Measurements from ENCODE around the gene CSF1R.
"Not testable (repeated sequence)": the region's sequence is repeated elsewhere in the genome, so short reads cannot be mapped to it uniquely, and the experiment has no call there.

The CSF1R gene

DNA sequence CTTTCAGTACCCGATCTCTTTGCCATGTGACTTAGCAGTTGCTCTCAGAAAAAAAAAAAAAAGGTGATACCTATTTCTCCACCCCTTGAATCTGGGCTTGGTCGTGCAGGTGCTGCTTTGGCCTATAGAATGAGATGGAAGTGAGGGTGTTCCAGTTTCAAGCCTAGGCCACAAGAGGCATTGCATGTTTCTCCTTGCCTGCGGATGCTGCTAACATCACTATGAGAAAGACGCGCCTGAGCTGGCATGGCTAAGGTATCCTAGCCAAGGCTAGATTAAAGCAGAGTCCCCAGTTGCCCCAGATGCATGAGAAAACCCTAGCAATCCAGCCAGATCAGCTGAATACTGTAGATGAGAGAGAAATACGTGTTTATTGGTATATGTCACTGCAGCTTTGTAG, 14.7 kb upstream of the CSF1R start:
- CTCF ChIA-PET: interaction anchor here (0.6 to 1.1 kb wide), 2 partner anchors 11 to 920 kb away, joined by 3 read pairs; no protein-coding TSS in a partner anchor
- no peak overlapping the region for H3K4me3 Mint-ChIP-seq
- no peak for DNase-seq
- H3K4me1 Mint-ChIP-seq: no peaks in the 10 kb centered on the region
- no peak overlapping the region for H3K27ac Mint-ChIP-seq
- H3K9me3 Mint-ChIP-seq: no peaks in the 10 kb centered on the region
- peaks cover 11% of the 10 kb centered on the region for H3K27me3 Mint-ChIP-seq
- H3K36me3 Mint-ChIP-seq: no peaks in the 10 kb centered on the region

DNA sequence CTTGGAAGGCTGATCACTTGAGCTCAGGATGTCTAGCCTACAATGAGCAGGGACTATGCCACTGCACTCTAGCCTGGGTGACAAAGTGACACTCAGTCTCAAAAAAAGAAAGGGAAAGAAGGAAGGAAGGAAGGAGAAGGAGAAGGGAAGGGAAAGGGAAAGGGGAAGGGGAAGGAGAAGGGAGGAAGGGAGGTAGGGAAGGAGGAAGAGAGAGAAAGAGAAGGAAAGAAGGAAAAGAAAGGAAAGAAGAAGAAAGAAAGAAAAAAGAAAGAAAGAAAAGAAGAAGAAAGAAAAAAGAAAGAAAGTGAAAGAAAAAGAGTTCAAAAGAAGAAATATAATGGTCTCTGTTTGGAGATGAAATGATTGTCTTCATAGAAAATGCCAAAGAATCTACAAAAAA, 10.8 kb upstream of the CSF1R start:
- Mint-ChIP-seq H3K36me3 (no peaks in the 10 kb centered on the region), H3K4me3 (no peak overlapping the region), H3K4me1 (no peaks in the 10 kb centered on the region), H3K27ac (no peak overlapping the region), H3K27me3 (peaks cover 20% of the 10 kb centered on the region), H3K9me3 (no peaks in the 10 kb centered on the region)
- CTCF ChIA-PET: no interaction called here
- no peak for DNase-seq

DNA sequence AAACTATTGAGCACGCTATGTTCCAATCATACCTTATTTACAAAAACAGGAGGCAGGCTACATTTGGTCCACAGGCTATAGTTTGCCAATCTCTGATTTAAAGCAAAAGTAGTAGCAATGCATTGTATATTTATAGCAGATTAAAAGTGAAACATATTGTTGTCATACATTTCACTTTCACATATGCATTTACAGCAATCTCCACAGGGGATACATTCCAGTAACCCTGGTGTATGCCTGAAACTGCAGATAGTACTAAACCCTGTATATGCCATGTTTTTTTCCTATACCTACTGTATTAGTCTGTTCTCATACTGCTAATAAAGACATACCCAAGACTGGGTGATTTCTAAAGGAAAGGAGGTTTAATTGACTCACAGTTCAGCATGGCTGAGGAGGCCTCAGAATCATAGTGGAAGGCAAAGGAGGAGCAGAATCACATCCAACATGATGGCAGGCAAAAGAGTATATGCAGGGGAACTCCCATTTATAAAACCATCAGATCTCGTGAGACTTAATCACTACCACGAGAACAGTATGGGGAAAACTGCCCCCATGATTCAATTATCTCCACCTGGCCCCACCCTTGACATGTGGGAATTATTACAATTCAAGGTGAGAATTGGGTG, 5.9 kb upstream of the CSF1R start:
- DNase-seq: no peak
- no peak overlapping the region for H3K27ac Mint-ChIP-seq
- H3K4me3 Mint-ChIP-seq: no peak overlapping the region
- H3K27me3 Mint-ChIP-seq: peaks cover 31% of the 10 kb centered on the region
- CTCF ChIA-PET: no interaction called here
- no peaks in the 10 kb centered on the region for H3K36me3 Mint-ChIP-seq
- no peaks in the 10 kb centered on the region for H3K9me3 Mint-ChIP-seq
- H3K4me1 Mint-ChIP-seq: no peaks in the 10 kb centered on the region

DNA sequence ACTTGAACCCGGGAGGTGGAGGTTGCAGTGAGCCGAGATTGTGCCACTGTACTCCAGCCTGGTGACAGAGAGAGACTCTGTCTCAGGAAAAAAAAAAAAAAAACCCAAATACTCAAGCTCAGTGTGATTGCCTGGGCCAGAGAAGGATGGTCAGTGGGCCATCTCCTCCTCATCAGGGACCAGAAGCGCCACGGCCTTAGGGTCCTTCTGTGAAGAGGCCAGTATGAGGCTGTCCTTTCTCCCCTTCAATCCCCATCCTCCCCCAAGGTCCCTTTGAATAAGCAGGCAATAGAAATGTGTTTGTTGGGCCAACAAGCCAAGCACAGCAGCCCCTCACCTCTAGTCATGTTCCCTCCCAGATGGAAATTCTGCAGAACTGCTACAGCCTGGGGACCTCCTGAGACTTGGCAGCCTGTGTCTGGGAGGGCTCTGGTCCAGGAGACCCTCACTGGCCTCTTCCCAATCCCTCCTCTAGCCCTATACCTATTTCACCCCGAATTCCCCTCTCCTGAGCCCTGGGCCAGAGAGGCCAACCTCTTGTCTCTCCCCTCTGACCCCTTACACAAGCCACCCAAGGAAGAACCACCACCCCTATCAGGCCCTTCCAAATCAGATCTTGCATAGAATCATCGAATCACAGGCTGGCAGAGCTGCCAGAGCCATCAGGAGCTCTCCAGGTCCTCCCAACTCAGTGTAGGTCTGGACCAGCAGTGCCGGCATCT, 1.0 kb downstream of the CSF1R start:
- DNase-seq: no peak
- H3K27me3 Mint-ChIP-seq: peaks cover 58% of the 10 kb centered on the region
- H3K9me3 Mint-ChIP-seq: no peaks in the 10 kb centered on the region
- no peaks in the 10 kb centered on the region for H3K4me1 Mint-ChIP-seq
- H3K27ac Mint-ChIP-seq: no peak overlapping the region
- no peaks in the 10 kb centered on the region for H3K36me3 Mint-ChIP-seq
- CTCF ChIA-PET: no interaction called here
- no peak overlapping the region for H3K4me3 Mint-ChIP-seq

DNA sequence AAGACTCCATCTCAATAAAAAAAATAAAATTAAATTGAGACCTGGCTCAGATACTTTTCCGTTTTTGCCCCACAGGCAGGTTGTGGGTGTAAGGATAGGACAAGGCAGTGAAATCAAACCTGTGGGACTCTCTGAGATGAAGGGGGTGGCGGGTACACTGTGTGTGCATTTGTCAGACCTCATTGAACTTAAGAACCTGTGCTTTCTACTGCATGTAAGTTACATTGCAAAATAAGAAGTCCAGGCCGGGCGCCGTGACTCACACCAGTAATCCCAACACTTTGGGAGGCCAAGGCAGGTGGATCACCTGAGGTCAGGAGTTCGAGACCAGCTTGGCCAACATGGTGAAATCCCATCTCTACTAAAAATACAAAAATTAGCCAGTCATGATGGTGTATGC, 1.6 kb downstream of the CSF1R start:
- peaks cover 58% of the 10 kb centered on the region for H3K27me3 Mint-ChIP-seq
- H3K27ac Mint-ChIP-seq, H3K9me3 Mint-ChIP-seq, DNase-seq, CTCF ChIA-PET, H3K36me3 Mint-ChIP-seq, H3K4me1 Mint-ChIP-seq, H3K4me3 Mint-ChIP-seq: not testable (repeated sequence)

DNA sequence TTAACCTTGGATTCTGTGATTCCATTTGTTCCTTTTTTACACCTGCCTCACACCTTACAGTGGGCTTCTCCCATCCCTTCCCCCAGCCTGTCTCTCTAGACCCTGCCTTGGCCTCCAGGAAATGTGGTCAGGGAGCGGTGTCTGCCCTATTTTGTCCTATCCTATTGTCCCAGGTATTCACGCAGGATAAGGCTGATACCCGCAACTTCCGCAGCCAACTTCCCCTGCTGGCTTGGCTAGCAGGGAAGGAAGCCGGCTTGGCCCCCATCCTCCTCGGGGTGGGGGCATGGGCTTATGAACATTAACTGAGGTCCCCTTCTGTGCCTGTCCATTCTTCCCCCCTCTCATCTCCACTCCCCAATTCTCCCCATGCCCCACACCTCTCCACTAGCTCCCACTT, 3.5 kb downstream of the CSF1R start:
- CTCF ChIA-PET: no interaction called here
- H3K4me3 Mint-ChIP-seq: no peak overlapping the region
- no peak for DNase-seq
- H3K4me1 Mint-ChIP-seq: no peaks in the 10 kb centered on the region
- no peaks in the 10 kb centered on the region for H3K36me3 Mint-ChIP-seq
- H3K27me3 Mint-ChIP-seq: peaks cover 63% of the 10 kb centered on the region
- no peak overlapping the region for H3K27ac Mint-ChIP-seq
- no peaks in the 10 kb centered on the region for H3K9me3 Mint-ChIP-seq

DNA sequence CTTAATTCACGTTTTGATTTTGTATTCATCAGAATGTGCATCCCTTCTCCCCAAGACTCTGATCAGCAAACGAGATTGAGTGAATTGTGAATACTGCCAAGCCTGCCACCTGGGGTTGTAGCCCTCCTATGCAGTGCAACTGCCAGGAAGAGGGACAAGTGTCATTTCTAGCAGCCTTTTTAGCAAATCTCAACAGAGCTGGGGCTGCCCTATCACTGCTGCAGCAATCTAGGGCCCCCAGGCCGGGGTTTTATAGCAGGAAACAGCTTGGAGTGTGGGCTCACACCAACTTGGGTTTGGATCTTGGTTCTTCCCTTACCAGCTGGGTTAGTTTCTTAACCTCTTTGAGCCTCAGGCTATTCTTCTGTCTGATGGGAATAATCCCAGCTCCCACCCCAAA, 4.0 kb downstream of the CSF1R start:
- Mint-ChIP-seq H3K27me3 (peaks cover 63% of the 10 kb centered on the region), H3K4me1 (no peaks in the 10 kb centered on the region), H3K4me3 (no peak overlapping the region), H3K36me3 (no peaks in the 10 kb centered on the region), H3K27ac (no peak overlapping the region), H3K9me3 (no peaks in the 10 kb centered on the region)
- CTCF ChIA-PET: no interaction called here
- DNase-seq: no peak

DNA sequence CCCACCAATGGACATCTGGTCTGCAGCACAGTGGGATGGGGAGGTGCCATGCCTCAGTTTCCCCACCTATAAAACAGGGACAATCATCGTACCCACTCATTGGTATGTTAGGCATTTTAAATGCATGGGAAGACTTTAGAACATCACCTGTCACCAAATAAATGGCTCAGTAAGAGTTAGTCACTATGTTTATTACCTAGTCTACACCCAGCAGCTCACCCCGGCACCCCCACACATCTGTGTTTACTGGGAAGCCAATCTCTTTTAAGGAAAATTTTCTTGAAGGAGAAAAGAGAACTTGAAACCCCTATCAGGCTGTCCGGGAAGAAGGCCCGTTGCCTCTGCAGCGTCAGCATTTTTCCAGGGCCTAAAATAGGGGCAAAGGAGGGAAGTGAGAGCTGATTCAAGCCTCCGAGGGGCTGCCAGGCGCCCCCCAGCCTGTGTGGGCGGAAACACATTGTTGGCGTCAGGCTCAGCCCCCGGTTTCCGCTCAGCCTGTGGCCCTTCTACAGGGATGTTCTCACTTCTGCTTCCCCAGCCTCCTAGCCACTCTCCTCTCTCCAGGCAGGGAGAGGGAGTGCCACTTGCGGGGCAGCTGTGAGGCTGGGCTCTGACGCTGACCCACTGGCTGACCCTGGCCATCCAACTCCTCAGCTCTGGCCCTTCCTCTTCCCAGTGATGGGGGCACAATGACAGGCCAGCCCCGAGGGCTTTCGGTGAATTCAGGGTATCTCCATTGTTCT, 4.6 kb downstream of the CSF1R start:
- H3K9me3 Mint-ChIP-seq: no peaks in the 10 kb centered on the region
- H3K27ac Mint-ChIP-seq: no peak overlapping the region
- CTCF ChIA-PET: no interaction called here
- H3K4me1 Mint-ChIP-seq: no peaks in the 10 kb centered on the region
- H3K36me3 Mint-ChIP-seq: no peaks in the 10 kb centered on the region
- DNase-seq: no peak
- peaks cover 60% of the 10 kb centered on the region for H3K27me3 Mint-ChIP-seq
- H3K4me3 Mint-ChIP-seq: no peak overlapping the region

DNA sequence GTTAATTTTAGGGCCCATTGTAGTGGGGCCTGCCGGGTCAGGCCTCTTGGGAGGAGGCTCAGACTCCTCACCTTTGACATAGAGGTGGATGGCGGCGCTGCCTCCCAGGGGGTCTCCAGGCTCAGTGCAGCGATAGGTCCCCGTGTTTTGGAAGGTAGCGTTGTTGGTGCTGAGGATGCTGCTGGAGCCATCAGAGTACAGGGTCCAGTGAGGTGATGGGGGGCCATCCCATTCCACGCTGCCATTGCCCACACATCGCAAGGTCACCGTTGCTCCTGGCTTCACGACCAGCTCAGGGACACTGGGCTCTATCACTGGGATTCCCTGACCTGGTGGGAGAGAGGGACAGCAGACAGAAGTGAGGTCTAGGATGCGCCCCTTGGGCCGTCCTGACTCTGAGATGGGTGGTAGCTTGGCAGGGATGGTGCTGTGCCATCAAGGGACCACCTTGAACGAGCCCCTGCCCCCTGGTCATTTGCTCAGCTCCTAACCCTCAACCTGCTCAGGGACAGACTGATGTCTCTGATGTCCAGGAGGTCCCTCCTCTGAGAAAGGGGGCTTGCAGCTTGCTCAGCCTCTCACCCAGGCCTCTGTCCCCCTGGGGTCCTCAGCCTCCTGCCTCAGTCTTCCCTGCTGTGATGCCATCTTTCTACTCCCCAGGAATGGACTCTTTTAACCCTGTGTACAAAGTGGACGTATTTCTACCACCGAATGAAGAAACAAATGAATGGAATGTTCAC, 5.5 kb downstream of the CSF1R start:
- Mint-ChIP-seq H3K36me3 (no peaks in the 10 kb centered on the region), H3K27me3 (peaks cover 53% of the 10 kb centered on the region), H3K4me1 (no peaks in the 10 kb centered on the region), H3K27ac (no peak overlapping the region), H3K4me3 (no peak overlapping the region), H3K9me3 (no peaks in the 10 kb centered on the region)
- DNase-seq: no peak
- CTCF ChIA-PET: no interaction called here

DNA sequence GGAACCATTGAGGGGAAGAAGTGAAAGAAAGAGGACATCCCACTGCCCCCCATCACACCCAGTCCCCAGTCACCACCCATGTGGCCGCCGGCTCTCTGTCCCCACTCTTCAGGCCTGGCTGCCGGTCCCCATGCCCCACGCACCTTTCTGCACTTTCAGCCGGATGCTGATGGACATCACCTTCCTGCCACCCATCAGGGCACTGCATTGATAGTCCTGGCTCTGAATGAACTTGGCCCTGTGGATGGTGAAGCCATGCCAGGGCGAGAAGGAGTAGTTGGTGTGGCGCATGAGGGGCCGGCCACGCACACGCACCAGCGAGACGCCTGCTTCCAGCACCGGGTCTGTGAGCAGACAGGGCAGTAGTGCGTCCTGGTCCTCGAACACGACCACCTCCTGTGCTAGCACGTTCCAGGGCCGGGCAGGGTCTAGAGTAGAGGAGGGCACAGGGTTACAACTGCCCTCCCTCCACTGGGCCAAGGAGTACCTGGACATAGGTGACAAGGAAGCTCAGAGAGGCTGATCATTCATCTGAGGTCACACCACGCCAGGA, 6.4 kb downstream of the CSF1R start:
- Mint-ChIP-seq H3K4me3 (no peak overlapping the region), H3K4me1 (no peaks in the 10 kb centered on the region), H3K9me3 (no peaks in the 10 kb centered on the region), H3K27ac (no peak overlapping the region), H3K36me3 (no peaks in the 10 kb centered on the region), H3K27me3 (peaks cover 48% of the 10 kb centered on the region)
- DNase-seq: no peak
- CTCF ChIA-PET: no interaction called here

DNA sequence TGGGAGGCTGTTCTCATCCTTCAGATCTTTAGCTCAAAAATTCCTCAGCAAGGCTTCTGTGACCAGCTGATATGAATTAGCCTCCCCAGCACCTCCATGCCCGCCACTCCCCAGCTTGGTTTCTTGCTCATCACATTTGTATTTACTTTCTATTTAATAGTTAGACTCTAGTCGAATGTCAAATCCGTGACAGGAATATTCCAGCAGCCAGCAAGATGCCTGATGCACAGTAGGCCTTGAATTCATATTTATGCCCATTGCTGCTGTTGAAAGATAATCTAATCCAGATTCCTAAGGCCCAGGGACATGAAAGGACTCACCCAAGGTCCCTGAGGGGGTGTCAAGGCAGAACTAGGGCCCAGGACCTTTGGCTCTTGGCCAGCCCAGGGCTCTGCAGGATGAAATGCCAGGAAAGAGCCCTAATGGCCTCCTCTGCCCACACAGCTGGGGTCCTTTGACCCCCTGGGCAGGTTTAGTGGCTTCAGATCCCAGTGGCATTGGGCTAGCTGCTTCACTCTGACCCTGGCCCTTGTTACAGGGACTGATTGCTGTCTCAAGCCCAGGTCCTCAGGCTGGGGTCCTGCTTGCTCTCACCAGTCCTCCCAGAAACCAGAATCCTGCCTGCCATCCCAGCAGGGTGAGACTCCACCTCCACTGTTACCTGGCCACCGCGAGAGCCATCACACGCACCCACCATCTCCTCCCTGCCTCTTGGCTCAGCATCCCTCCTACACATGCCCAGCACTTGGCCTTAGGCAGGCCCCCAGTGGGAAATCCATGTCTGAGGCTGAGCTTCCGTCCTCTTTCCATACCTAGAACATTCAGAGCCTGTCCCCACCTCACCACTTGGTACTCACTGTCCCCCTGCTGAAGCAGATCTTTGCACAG, 7.3 kb downstream of the CSF1R start:
- H3K9me3 Mint-ChIP-seq: no peaks in the 10 kb centered on the region
- H3K27me3 Mint-ChIP-seq: peaks cover 44% of the 10 kb centered on the region
- H3K36me3 Mint-ChIP-seq: no peaks in the 10 kb centered on the region
- H3K27ac Mint-ChIP-seq: no peak overlapping the region
- CTCF ChIA-PET: no interaction called here
- no peak overlapping the region for H3K4me3 Mint-ChIP-seq
- no peak for DNase-seq
- H3K4me1 Mint-ChIP-seq: no peaks in the 10 kb centered on the region

DNA sequence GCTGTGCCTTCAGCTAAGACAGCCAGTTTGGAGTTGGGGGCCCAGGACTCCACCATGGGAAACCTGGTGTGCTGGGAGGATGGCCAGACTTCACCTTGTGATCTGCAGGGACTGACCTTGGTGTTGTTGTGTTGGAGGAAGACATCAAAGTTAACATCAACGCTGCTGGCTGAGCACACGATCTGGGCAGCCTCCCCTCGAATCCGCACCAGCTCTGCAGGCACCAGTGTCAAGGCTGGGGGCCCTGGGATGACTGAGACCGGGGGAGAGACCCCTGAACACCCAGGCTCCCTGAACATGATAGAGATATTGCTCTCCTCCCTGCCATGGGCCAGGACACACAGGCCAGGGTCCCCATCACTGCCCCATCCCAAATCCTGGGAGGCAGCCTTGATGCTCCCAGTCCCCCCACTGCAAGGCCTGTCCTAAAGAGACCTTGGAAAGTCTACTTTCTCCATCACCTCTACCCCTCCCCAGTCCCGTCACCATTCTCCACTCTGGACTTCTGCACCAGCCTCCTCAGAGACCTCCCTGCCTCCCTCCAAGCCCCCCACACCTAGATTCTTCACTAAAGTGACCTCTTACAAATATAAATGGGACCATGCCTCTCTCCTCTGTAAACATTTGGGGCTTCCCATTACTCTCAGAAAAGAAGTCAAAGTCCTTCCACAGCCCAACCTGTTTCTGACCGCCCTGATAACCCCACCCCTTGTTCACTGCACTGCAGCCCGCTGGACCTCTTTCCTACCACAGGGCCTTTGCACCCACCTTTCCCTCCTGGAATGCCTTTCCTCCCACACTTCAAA, 8.2 kb downstream of the CSF1R start:
- CTCF ChIA-PET: no interaction called here
- Mint-ChIP-seq H3K27ac (no peak overlapping the region), H3K4me1 (no peaks in the 10 kb centered on the region), H3K9me3 (no peaks in the 10 kb centered on the region), H3K36me3 (no peaks in the 10 kb centered on the region), H3K4me3 (no peak overlapping the region), H3K27me3 (peaks cover 36% of the 10 kb centered on the region)
- no peak for DNase-seq

DNA sequence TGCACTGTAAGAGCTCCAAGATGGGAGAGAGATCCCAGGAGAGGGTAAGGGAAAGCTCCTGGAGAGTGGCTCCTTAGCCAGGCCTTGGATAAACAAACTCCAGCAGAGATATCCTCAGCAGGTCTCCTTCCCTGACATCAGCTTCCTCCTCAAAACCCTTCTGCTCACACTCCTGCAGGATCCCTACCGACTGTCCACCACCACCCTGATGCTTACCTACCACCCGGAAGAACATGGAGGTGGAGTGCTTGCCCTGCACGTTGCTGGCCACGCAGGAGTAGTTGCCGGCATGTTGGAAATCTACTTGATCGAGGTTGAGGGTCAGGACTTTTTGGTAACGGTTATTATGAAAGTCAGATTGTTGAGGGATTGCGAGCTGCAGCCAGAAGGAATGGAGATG, 9.3 kb downstream of the CSF1R start:
- CTCF ChIA-PET: no interaction called here

More for the DNA sequence above, 9.3 kb downstream of the CSF1R start:
- Mint-ChIP-seq H3K9me3 (no peaks in the 10 kb centered on the region), H3K27me3 (peaks cover 24% of the 10 kb centered on the region), H3K36me3 (no peaks in the 10 kb centered on the region), H3K4me3 (no peak overlapping the region), H3K27ac (no peak overlapping the region), H3K4me1 (no peaks in the 10 kb centered on the region)
- no peak for DNase-seq

Data from activated naive CD4-positive, alpha-beta T cell treated with anti-CD3 and anti-CD28 coated beads, Interleukin-2, amount 10 ng/mL, durations not matched to agents 7 days and 5 days (primary cell).